Smooth muscle cell (in vitro differentiated cells): ENCODE measurements around the gene POLR2F. TPM values are rescaled to one million over a fixed set of nuclear protein-coding genes. Genes with fewer than 3 reads are reported as not detected.

Source experiments
- DNase-seq: peaks from one replicate; lab custom pipeline; 2025; ENCODE audit not compliant: unreplicated experiment; lab: John Stamatoyannopoulos, UW
- H2AFZ ChIP-seq: fragments of 200-600 bp; sonication (generic); 2 replicates; pipeline ENCODE4 v1.6.0; 2016; ENCODE audit warnings: antibody characterized with exemption, low read depth, mild to moderate bottlenecking
- H3F3A ChIP-seq: fragments of 200-600 bp; sonication (generic); 2 replicates; pipeline ENCODE4 v1.6.0; 2017; ENCODE audit warnings: antibody characterized with exemption, low read depth
- H3K27ac ChIP-seq: fragments of 200-600 bp; sonication (generic); 2 replicates; pipeline ENCODE4 v1.5.1; 2016; ENCODE audit warnings: low read depth, mild to moderate bottlenecking
- H3K27me3 ChIP-seq: fragments of 200-600 bp; sonication (generic); 2 replicates; pipeline ENCODE4 v1.6.1; 2016; ENCODE audit warnings: low read depth, mild to moderate bottlenecking
- H3K36me3 ChIP-seq: fragments of 200-600 bp; sonication (generic); 2 replicates; pipeline ENCODE4 v1.5.1; 2016; ENCODE audit warnings: low read depth
- H3K4me1 ChIP-seq: fragments of 200-600 bp; sonication (generic); 2 replicates; pipeline ENCODE4 v1.5.1; 2016; ENCODE audit warnings: low read depth
- H3K4me2 ChIP-seq: fragments of 200-600 bp; sonication (generic); 2 replicates; pipeline ENCODE4 v1.6.0; 2016; ENCODE audit warnings: mild to moderate bottlenecking
- H3K4me3 ChIP-seq: fragments of 200-600 bp; sonication (generic); 2 replicates; pipeline ENCODE4 v1.5.1; 2016; ENCODE audit warnings: mild to moderate bottlenecking
- H3K79me2 ChIP-seq: fragments of 200-600 bp; sonication (generic); 2 replicates; pipeline ENCODE4 v1.6.0; 2016; ENCODE audit warnings: low read depth, mild to moderate bottlenecking
- H3K9ac ChIP-seq: fragments of 200-600 bp; sonication (generic); 2 replicates; pipeline ENCODE4 v1.6.0; 2016; ENCODE audit warnings: low read depth
- H3K9me3 ChIP-seq: fragments of 200-600 bp; sonication (generic); replicated peaks from 2 replicates; pipeline ENCODE4 v1.5.1; 2016; ENCODE audit warnings: low read depth
- H4K20me1 ChIP-seq: fragments of 200-600 bp; sonication (generic); 2 replicates; pipeline ENCODE4 v1.6.0; 2016; ENCODE audit warnings: low read depth
- WGBS: methylation state at CpG from one replicate; pipeline ENCODE4 v1.1.7; 2016; ENCODE audit warnings: low lambda C conversion rate; 5-methylcytosine and 5-hydroxymethylcytosine counted together
- polyA plus RNA-seq: library from polyadenylated mRNA; unstranded; fragments of >200 nt; fragmentation: Nextera tagmentation; extraction: Ambion mirVana; gene quantifications from 2 replicates; pipeline ENCODE4 v1.2.1, GENCODE V29; 2016
- total RNA-seq: library from RNA; depleted of rRNA; stranded (reverse); fragments of >200 nt; gene quantifications from 2 replicates; pipeline ENCODE4 v1.2.3, GENCODE V29; 2014
- TF ChIP-seq, protein P1 (sequence below): fragments of 200-600 bp; sonication (generic); IDR thresholded peaks from 2 replicates; pipeline ENCODE4 v1.5.1; 2017; ENCODE audit warnings: borderline replicate concordance, mild to moderate bottlenecking, antibody characterized with exemption; ENCODE audit not compliant: insufficient read depth, poor library complexity, severe bottlenecking

The POLR2F gene
- total and polyA plus RNA-seq, 2 experiments from 2014 or later = 29.0 to 138 TPM

DNA sequence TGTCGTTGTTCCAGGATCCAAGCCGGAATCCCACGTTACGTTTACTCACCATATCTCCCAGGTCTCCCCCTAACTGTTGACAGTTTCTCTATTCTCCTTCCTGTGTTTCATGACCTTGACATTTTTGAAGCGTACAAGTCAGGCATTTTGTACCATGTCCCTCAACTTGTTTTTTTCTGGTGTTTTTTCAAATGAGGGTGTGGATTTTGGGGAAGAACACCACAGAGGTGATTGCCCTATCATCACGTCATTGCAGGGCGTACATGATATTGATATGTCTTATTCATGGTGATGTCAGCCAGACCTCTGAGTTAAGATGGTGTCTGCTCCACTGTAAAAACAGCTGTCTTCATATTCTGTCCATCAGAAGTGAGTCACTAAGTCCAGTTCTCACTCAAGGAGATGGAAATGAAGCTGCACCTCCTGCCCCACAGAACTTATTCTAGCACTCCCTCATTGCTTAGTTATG lies 59.1 kb downstream of the POLR2F start:
- H3K27ac ChIP-seq = no peak overlapping the region
- peaks cover 13% of the 10 kb centered on the region for H3K4me1 ChIP-seq
- no peak for DNase-seq

GRCh38 chr22:38014083-38014482 lies 60.6 kb downstream of the POLR2F start:
- H2AFZ ChIP-seq = no peak overlapping the region
- no peaks in the 10 kb centered on the region for H3F3A ChIP-seq
- DNase-seq = no peak
- H3K4me2 ChIP-seq = no peak overlapping the region
- H3K79me2 ChIP-seq = no peaks in the 10 kb centered on the region
- H3K36me3 ChIP-seq = no peaks in the 10 kb centered on the region
- H3K27ac ChIP-seq = no peak overlapping the region
- H4K20me1 ChIP-seq = no peaks in the 10 kb centered on the region
- H3K9ac ChIP-seq = no peak overlapping the region
- H3K27me3 ChIP-seq = no peaks in the 10 kb centered on the region
- no peak overlapping the region for H3K4me3 ChIP-seq
- 100% methylated on average over 1 of the region's 1 CpG for WGBS
- H3K9me3 ChIP-seq = no peaks in the 10 kb centered on the region
- TF ChIP-seq, protein P1, sequence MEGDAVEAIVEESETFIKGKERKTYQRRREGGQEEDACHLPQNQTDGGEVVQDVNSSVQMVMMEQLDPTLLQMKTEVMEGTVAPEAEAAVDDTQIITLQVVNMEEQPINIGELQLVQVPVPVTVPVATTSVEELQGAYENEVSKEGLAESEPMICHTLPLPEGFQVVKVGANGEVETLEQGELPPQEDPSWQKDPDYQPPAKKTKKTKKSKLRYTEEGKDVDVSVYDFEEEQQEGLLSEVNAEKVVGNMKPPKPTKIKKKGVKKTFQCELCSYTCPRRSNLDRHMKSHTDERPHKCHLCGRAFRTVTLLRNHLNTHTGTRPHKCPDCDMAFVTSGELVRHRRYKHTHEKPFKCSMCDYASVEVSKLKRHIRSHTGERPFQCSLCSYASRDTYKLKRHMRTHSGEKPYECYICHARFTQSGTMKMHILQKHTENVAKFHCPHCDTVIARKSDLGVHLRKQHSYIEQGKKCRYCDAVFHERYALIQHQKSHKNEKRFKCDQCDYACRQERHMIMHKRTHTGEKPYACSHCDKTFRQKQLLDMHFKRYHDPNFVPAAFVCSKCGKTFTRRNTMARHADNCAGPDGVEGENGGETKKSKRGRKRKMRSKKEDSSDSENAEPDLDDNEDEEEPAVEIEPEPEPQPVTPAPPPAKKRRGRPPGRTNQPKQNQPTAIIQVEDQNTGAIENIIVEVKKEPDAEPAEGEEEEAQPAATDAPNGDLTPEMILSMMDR = no peak
- peaks cover 13% of the 10 kb centered on the region for H3K4me1 ChIP-seq

More for the DNA sequence above, 59.1 kb downstream of the POLR2F start:
- TF ChIP-seq, protein P1 = no peak
- H3K79me2 ChIP-seq = no peaks in the 10 kb centered on the region
- no peaks in the 10 kb centered on the region for H3F3A ChIP-seq
- H2AFZ ChIP-seq = no peak overlapping the region
- H3K9me3 ChIP-seq = no peaks in the 10 kb centered on the region
- WGBS = 90% methylated on average over 7 of the region's 7 CpGs
- no peak overlapping the region for H3K4me3 ChIP-seq
- no peak overlapping the region for H3K9ac ChIP-seq
- H3K4me2 ChIP-seq = no peak overlapping the region
- no peaks in the 10 kb centered on the region for H3K36me3 ChIP-seq
- no peaks in the 10 kb centered on the region for H3K27me3 ChIP-seq
- H4K20me1 ChIP-seq = no peaks in the 10 kb centered on the region

DNA sequence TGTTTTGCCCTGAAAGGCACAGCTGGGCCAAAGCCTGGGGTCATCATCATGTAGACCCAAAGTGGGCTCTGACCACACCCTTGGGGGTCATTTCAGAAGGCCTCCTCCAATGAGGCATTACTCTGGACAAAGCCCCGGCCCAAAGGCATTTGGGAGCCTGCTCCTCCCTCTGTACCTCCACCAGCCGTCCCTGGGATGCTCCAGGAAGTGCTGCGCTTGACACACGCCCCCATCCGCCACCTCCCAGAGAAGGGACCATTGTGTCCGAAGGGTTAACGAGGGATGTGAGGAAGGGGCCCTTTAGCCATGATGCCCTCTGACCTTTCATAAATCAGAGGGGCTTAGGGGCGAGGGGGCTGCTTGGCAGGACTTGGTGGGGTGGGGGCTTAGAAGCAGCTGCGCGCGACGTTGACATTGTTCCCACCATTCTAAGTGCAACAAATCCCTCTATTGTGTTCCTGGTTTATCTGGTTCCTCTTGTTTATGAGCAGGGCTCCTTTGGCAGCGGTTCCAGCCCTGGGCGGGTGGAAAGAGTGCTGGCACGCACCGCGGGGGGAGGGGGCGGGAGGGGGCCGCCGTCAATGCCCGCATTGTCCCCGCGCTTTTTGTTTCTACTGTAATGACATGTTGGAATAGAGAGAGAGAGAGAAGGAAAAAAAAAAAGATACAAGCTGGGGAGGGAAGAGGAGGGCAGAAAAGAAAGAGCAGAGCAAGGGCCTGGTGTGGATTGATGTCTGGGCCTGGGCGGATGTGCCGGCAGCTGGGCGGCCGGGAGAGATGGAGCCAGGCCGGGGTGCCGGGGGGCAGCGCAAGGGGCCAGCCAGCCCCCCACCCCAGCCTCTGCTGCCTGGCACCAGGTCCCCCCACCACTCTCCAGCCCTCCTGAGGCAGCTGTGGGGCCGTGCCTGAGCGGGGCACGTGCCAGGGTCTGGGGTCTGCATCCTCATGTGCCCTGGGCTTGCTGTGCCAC lies 63.0 kb downstream of the POLR2F start:
- Histone ChIP-seq H3K4me1 (peaks cover 13% of the 10 kb centered on the region), H3K9me3 (no peaks in the 10 kb centered on the region), H3K79me2 (no peaks in the 10 kb centered on the region), H3K27me3 (no peaks in the 10 kb centered on the region), H3K4me3 (no peak overlapping the region), H3K27ac (no peak overlapping the region), H3K9ac (no peak overlapping the region), H4K20me1 (no peaks in the 10 kb centered on the region), H3K4me2 (no peak overlapping the region), H2AFZ (no peak overlapping the region), H3F3A (no peaks in the 10 kb centered on the region), H3K36me3 (no peaks in the 10 kb centered on the region)
- TF ChIP-seq, protein P1 = no peak
- WGBS = 76% methylated on average over 27 of the region's 33 CpGs
- no peak for DNase-seq
